Neural progenitor cell (in vitro differentiated cells): Measurements from ENCODE around the gene ZCWPW2. TPM values are rescaled to one million over a fixed set of nuclear protein-coding genes. Genes with fewer than 3 reads are reported as not detected.

ENCODE experiments used
- DNase-seq: peaks from one replicate; pipeline ENCODE4 v3.0.0-alpha.2; 2016; ENCODE audit warnings: low spot score
- H2AFZ ChIP-seq: fragments of 200-600 bp; sonication (generic); replicated peaks from 2 replicates; pipeline ENCODE4 v1.6.1; 2016; ENCODE audit warnings: antibody characterized with exemption
- H3F3A ChIP-seq: fragments of 200-600 bp; sonication (generic); 2 replicates; pipeline ENCODE4 v1.6.1; 2016; ENCODE audit warnings: antibody characterized with exemption, low read depth
- H3K27ac ChIP-seq: fragments of 200-600 bp; sonication (generic); 2 replicates; pipeline ENCODE4 v1.5.1; 2016; ENCODE audit warnings: mild to moderate bottlenecking
- H3K27me3 ChIP-seq: fragments of 200-600 bp; sonication (generic); 2 replicates; pipeline ENCODE4 v1.6.1; 2016; ENCODE audit warnings: mild to moderate bottlenecking, moderate library complexity
- H3K36me3 ChIP-seq: fragments of 200-600 bp; sonication (generic); 2 replicates; pipeline ENCODE4 v1.5.1; 2016
- H3K4me1 ChIP-seq: fragments of 200-600 bp; sonication (generic); 2 replicates; pipeline ENCODE4 v1.6.1; 2016; ENCODE audit warnings: mixed run types
- H3K4me2 ChIP-seq: fragments of 200-600 bp; sonication (generic); 2 replicates; pipeline ENCODE4 v1.6.1; 2016
- H3K4me3 ChIP-seq: fragments of 200-600 bp; sonication (generic); 2 replicates; pipeline ENCODE4 v1.5.1; 2016
- H3K79me2 ChIP-seq: fragments of 200-600 bp; sonication (generic); 2 replicates; pipeline ENCODE4 v1.6.1; 2016; ENCODE audit warnings: low read depth
- H3K9ac ChIP-seq: fragments of 200-600 bp; sonication (generic); 2 replicates; pipeline ENCODE4 v1.6.1; 2016
- H3K9me3 ChIP-seq: fragments of 200-600 bp; sonication (generic); 2 replicates; pipeline ENCODE4 v1.5.1; 2016; ENCODE audit warnings: low read depth
- H4K20me1 ChIP-seq: fragments of 200-600 bp; sonication (generic); 2 replicates; pipeline ENCODE4 v1.6.1; 2016; ENCODE audit warnings: low read depth
- H3K27ac Mint-ChIP-seq: 3 replicates; pipeline ENCODE4 v1.8.0; 2021; ENCODE audit warnings: mixed read lengths
- H3K27me3 Mint-ChIP-seq: 2 replicates; pipeline ENCODE4 v1.8.0; 2022; ENCODE audit warnings: low read depth, mild to moderate bottlenecking, inconsistent platforms, moderate library complexity, mixed read lengths; ENCODE audit not compliant: insufficient read depth
- H3K36me3 Mint-ChIP-seq: 3 replicates; pipeline ENCODE4 v1.8.0; 2021; ENCODE audit warnings: mixed read lengths
- H3K4me1 Mint-ChIP-seq: 3 replicates; pipeline ENCODE4 v1.8.0; 2021; ENCODE audit warnings: mixed read lengths
- H3K4me3 Mint-ChIP-seq: 3 replicates; pipeline ENCODE4 v1.8.0; 2021; ENCODE audit warnings: mild to moderate bottlenecking, moderate library complexity, mixed read lengths
- H3K9me3 Mint-ChIP-seq: 3 replicates; pipeline ENCODE4 v1.8.0; 2020; ENCODE audit warnings: mixed read lengths
- CTCF ChIP-seq: fragments of 200-600 bp; sonication (generic); IDR thresholded peaks from 2 replicates; pipeline ENCODE4 v1.5.1; 2017; ENCODE audit warnings: antibody characterized with exemption, mild to moderate bottlenecking
- EZH2 ChIP-seq: fragments of 200-600 bp; sonication (generic); IDR thresholded peaks from 2 replicates; pipeline ENCODE4 v1.6.1; 2017; ENCODE audit warnings: antibody characterized with exemption, mild to moderate bottlenecking, moderate library complexity
- EZH2phosphoT487 ChIP-seq: fragments of 200-600 bp; sonication (generic); IDR thresholded peaks from 2 replicates; pipeline ENCODE4 v1.6.1; 2017; ENCODE audit warnings: antibody characterized with exemption
- total RNA-seq: library from RNA; depleted of rRNA; stranded (reverse); fragments of >200 nt; gene quantifications from 2 replicates; pipeline ENCODE4 v1.2.3, GENCODE V29; 2015; ENCODE audit warnings: low replicate concordance

The ZCWPW2 gene
- total RNA-seq, 1 donor from 2014 or later, result 0.60 TPM

DNA sequence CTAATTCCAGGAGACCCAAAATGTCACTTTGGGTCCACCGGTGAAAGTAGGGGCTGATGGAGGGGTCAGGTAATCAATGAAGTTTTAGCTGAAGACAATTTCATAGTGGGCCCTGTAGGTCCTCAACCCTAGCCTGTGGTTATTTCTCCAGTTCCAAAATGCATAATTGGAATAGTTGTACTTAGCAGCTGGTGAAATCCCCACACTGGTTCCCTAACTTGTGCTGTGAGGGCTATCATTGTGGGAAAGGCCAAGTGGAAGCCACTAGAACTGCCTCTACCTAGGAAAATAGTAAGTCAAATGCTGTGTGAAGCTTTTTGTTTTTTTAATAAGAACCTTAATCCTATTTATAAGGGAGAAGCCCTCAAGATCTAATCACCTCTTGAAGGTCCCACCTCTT is 193.8 kb downstream of the ZCWPW2 start:
- TF ChIP-seq CTCF (no peak), EZH2 (no peak), EZH2phosphoT487 (no peak)
- Mint-ChIP-seq H3K4me3 (no peak overlapping the region), H3K4me1 (no peaks in the 10 kb centered on the region), H3K27me3 (no peaks in the 10 kb centered on the region), H3K36me3 (no peaks in the 10 kb centered on the region), H3K27ac (no peak overlapping the region), H3K9me3 (peaks cover 13% of the 10 kb centered on the region)
- no peak for DNase-seq
- Histone ChIP-seq H3K4me3 (no peak overlapping the region), H2AFZ (no peak overlapping the region), H3K4me2 (no peak overlapping the region), H3K9ac (no peak overlapping the region), H3K27me3 (no peaks in the 10 kb centered on the region), H3K9me3 (no peaks in the 10 kb centered on the region), H4K20me1 (no peaks in the 10 kb centered on the region), H3K79me2 (no peaks in the 10 kb centered on the region), H3F3A (no peaks in the 10 kb centered on the region), H3K4me1 (no peaks in the 10 kb centered on the region), H3K27ac (no peak overlapping the region), H3K36me3 (no peaks in the 10 kb centered on the region)

DNA sequence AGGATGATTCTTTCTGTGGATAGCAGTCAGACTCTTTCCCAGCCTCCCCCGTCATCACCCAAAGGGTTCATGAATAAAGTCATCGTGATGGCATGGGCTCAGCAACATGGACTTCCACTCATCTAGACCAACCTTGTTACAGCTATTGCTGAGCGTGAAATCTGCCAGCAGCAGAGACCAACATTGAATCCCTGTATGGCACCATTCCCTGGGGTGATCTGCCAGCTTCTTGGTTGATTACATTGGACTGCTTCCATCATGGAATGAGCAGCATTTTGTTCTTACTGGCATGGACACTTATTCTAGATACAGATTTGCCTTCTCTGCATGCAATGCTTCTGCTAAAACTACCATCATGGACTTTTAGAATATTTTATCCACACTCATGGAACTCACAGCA is 195.7 kb downstream of the ZCWPW2 start:
- H4K20me1 ChIP-seq, result no peaks in the 10 kb centered on the region
- Mint-ChIP-seq H3K27me3 (no peaks in the 10 kb centered on the region), H3K4me1 (no peaks in the 10 kb centered on the region), H3K9me3 (peaks cover 13% of the 10 kb centered on the region), H3K4me3 (no peak overlapping the region), H3K36me3 (no peaks in the 10 kb centered on the region), H3K27ac (no peak overlapping the region)
- no peaks in the 10 kb centered on the region for H3K27me3 ChIP-seq
- no peaks in the 10 kb centered on the region for H3K36me3 ChIP-seq
- H3K4me3 ChIP-seq, result no peak overlapping the region
- no peak for DNase-seq
- no peak overlapping the region for H3K4me2 ChIP-seq
- no peak overlapping the region for H2AFZ ChIP-seq
- no peaks in the 10 kb centered on the region for H3K4me1 ChIP-seq
- no peak for TF ChIP-seq CTCF
- TF ChIP-seq EZH2phosphoT487, result no peak
- TF ChIP-seq EZH2, result no peak
- no peaks in the 10 kb centered on the region for H3F3A ChIP-seq
- H3K9me3 ChIP-seq, result no peaks in the 10 kb centered on the region
- H3K9ac ChIP-seq, result no peak overlapping the region
- H3K79me2 ChIP-seq, result no peaks in the 10 kb centered on the region
- no peak overlapping the region for H3K27ac ChIP-seq

GRCh38 chr3:28544831-28545230 is 196.3 kb downstream of the ZCWPW2 start:
- Mint-ChIP-seq H3K4me1 (no peaks in the 10 kb centered on the region), H3K36me3 (no peaks in the 10 kb centered on the region), H3K4me3 (no peak overlapping the region), H3K27me3 (no peaks in the 10 kb centered on the region), H3K9me3 (peaks cover 13% of the 10 kb centered on the region), H3K27ac (no peak overlapping the region)
- Histone ChIP-seq H3K4me1 (no peaks in the 10 kb centered on the region), H3K79me2 (no peaks in the 10 kb centered on the region), H3K4me3 (no peak overlapping the region), H3K9ac (no peak overlapping the region), H2AFZ (no peak overlapping the region), H3F3A (no peaks in the 10 kb centered on the region), H3K9me3 (no peaks in the 10 kb centered on the region), H3K36me3 (no peaks in the 10 kb centered on the region), H3K27ac (no peak overlapping the region), H4K20me1 (no peaks in the 10 kb centered on the region), H3K27me3 (no peaks in the 10 kb centered on the region), H3K4me2 (no peak overlapping the region)
- TF ChIP-seq EZH2, result no peak
- no peak for TF ChIP-seq CTCF
- TF ChIP-seq EZH2phosphoT487, result no peak
- no peak for DNase-seq
